Glomerular visceral epithelial cell (primary cell): ENCODE data around the gene RINL.
A peak's percentile ranks its signal among the peaks of the same experiment; 100 is the strongest.
"Not testable (repeated sequence)": the region's sequence is repeated elsewhere in the genome, so short reads cannot be mapped to it uniquely, and the experiment has no call there.

Experiments used
- DNase-seq: peaks from one replicate; pipeline ENCODE4 v3.0.0-alpha.2; 2016; ENCODE audit errors: extremely low spot score

The RINL gene

GRCh38 chr19:38834590-38834989, 43.5 kb downstream of the RINL start:
- no peak for DNase-seq

GRCh38 chr19:38834104-38834490, 44.0 kb downstream of the RINL start:
- no peak for DNase-seq

DNA sequence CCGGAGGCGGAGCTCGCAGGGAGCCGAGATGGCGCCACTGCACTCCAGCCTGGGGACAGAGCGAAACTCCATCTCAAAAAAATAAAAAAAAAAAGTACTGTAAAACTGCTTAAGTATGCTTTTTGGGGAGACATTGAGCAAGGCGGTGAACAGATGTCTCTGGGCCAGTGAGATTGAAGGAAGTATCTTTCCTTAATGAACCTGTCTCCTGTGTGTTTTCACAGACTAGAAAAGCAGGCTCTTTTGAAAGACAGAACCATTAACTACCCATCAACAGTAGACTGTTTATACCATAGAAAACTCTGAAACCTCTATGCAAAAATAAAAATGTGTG, 45.0 kb downstream of the RINL start:
- DNase-seq, result no peak

DNA sequence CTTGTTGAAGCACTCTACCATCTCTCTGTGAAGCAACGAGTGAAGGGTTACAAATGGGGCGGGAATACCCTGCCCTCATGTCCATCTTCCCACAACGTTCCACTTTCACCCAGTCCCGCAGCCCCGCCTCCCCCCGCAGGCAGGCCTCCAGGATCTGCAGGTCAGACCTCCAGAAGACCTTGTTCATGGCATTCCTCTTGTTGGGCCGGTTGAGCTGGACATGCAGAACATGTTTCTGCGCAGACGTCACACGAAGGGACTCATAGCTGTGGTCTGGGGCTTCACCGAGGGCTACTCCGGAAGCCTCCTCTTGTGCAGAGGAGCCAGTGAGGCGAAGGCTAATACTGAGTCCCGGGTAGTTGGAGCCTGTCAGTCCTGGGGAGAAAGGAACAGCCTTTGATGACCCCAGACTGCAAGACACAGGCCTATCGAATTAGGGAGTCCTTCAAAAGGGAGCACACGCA, 46.9 kb downstream of the RINL start:
- peak; percentile 97 for DNase-seq

DNA sequence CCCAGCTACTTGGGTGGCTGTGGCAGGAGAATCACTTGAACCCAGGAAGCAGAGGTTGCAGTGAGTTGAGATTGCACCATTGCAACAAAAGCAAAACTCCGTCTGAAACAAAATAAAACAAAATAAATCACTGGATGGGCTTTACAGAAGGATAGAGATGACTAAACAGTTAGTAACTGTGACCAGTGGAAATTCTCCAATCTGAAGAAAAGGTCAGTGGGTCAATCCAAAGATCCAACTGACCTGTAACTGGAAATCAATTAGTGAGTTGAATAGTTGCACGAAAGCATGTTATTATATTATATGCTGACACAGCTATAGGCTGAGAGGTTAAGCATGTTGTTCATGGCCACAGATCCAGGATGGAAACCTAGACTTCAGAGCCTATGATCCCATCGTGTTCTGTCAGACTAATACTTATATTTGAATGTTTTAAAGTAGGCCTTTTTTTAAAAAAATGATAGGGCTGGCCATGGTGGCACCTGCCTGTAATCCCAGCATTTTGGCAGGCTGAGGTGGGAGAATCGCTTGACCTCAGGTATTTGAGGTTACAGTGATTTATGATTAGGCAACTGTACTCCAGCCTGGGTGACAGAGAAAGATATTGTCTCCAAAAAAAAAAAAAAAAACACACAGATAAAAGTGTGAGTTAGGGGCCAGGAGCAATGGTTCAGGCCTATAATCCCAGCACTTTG, 47.9 kb downstream of the RINL start:
- DNase-seq, result no peak

DNA sequence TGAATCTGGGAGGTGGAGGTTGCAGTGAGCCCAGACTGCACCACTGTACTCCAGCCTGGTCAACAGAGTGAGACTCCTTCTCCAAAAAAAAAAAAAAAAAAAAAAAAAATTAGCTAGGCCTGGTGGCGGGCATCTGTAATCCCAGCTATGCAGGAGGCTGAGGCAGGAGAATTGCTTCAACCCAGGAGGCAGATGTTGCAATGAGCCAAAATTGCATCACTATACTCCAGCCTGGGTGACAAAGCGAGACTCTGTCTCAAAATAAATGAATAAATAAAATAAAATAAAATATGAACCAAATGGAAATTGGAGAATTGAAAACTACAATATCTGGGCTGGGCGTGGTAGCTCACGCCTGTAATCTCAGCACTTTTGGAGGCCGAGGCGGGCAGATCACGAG, 48.9 kb downstream of the RINL start:
- not testable (repeated sequence) for DNase-seq

- DNase-seq, result no peak
Observed at GRCh38 chr19:38826856-38827551, 51.1 kb downstream of the RINL start.

DNA sequence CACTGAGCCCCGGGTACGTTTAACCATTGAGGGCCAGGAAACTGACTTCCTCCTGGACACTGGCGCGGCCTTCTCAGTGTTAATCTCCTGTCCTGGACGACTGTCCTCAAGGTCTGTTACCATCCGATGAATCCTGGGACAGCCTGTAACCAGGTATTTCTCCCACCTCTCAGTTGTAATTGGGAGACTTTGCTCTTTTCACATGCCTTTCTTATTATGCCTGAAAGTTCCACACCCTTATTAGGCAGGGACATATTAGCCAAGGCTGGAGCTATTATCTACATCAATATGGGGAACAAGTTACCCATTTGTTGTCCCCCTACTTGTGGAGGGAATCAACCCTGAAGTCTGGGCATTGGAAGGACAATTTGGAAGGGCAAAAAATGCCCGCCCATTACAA, 52.1 kb downstream of the RINL start:
- not testable (repeated sequence) for DNase-seq

DNA sequence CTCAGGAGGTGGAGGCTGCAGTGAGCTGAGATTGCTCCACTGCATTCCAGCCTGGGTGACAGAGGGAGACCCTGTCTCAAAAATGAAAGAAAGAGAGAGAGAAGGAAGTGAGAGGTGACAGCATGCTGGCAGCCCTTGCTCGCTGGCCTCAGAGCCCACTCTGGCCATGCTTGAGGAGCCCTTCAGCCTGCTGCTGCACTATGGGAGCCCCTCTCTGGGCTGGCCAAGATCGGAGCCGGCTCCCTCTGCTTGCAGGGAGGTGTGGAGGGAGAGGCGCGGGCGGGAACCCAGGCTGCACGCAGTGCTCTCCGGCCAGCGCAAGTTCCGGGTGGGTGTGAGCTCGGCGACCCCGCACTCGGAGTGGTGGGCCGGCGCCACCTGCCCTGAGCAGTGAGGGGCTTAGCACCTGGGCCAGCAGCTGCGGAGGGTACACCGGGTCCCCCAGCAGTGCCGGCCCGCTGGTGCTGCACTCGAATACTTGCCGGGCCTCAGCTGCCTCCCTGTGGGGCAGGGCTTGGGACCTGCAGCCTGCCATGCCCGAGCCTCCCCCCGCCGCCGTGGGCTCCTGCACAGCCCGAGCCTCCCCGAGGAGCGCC, 56.7 kb downstream of the RINL start:
- DNase-seq, result not testable (repeated sequence)

GRCh38 chr19:38819231-38819920, 58.7 kb downstream of the RINL start:
- DNase-seq, result no peak
